Measurements from ENCODE around the gene MAP1LC3B2.

Gene MAP1LC3B2

DNA sequence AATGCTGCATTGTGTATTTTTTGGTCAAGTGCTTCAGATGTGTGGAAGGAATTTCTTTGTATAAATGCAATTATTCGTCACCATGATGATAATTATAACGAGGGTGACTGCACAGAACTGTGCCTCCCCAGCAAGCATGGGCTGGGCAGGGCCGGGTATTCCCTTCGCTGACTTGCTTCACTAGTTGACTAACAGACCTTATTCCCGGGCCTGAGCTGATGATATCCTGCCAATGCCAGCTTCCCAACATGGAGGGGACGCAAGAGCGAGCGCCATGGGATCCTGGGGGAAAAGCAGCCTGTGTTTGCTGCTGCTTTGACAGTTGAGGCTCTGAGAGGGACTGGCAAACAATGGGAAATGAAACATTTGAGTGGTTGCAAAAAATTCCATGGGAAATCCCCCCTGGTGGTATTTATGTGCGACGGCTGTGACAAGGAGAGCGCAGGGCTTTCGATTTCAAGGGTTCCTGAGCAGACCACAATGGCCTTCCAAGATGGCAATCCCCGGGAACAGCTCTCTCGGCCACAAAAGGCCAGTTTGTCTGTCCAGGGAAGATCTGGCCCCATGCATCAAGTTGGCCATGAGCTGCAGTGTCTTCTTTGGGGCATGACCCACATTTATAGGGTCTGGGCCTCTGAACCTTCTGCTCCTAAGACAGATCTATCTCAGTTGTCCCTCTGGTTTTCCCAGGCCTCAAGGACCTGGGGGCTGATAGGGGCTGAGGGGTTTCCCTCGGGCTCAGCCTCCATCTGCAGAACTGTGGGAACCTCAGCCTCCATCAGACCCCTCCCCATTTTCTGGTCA is 21.9 kb upstream of the MAP1LC3B2 start:
- no peak overlapping the region for H3K4me3 ChIP-seq (ENCODE audit: low read depth, low read length)

DNA sequence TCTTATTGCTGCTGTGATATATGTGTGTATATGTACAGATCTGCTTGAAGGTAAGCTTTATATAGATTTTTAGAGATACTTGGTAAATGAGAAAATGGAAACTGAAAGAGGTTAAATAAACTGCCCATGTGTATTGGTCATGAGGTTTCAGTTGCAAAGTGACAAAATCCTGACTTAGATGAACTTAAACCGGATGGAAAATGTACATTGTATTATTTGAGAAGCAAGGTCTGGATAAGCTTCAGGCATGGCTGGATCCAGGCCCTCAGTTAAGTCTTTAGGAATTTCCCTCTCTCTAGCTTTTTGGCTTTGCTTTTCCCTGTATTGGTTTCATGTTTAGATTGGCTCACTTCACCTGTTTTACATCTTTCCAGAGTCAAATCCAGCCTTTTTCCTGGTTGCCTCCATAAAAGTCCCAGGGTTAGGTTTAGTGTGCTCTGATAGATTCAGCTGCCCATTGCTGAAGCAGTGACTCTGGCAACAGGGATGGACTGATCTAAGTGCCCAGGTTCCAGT is 21.0 kb upstream of the MAP1LC3B2 start:
- H3K4me3 ChIP-seq (ENCODE audit: low read depth, low read length), result no peak overlapping the region

DNA sequence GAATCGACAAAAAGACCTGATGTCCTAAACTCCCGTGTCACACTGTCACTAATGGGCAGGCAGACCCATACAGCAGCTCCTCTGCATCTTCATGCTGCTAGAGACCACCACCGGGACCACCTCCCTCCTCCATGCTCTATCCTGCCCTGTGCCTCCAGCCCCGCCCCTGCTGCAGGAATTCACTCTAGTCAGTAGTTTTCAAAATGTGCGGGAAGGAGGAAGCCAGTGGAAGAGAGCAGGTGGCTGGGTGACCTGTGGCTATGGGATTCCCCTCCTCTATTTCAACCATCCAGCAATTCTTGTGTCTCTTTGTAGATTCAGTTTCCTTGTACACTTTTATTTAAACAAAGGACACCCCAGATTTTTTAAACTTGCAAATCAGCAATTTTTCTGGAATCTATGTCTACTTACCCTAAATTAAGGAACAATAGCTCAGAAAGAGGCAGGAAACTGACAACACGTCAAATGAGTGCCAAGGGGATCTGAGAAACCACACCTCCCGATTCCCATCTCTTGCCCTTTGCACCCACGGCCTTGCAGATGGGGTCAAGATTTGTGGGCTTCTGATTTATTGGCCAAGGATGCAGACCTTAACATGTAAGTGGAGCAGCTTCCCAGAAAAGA is 20.4 kb upstream of the MAP1LC3B2 start:
- no peak overlapping the region for H3K4me3 ChIP-seq (ENCODE audit: low read depth, low read length)

DNA sequence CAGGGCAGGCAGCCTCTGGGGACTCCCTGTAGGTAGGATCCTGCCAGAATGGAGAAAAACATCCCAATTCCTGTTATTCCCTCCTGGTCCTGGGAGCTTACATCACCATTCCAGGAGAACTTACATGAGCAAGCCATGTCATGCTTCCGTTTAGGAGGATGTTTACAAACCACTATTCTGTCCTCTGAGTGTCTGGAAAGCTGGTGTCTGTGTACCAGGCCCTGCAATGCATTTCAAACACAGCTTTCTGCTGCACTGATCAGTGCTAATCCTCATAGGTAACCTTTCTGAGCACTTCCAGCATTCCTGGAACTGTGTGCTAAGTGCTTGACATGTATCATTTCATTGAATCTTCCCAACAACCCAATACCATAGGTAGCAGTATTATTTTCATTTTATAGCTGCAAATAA is 19.8 kb upstream of the MAP1LC3B2 start:
- H3K4me3 ChIP-seq (ENCODE audit: low read depth, low read length), result no peak overlapping the region

DNA sequence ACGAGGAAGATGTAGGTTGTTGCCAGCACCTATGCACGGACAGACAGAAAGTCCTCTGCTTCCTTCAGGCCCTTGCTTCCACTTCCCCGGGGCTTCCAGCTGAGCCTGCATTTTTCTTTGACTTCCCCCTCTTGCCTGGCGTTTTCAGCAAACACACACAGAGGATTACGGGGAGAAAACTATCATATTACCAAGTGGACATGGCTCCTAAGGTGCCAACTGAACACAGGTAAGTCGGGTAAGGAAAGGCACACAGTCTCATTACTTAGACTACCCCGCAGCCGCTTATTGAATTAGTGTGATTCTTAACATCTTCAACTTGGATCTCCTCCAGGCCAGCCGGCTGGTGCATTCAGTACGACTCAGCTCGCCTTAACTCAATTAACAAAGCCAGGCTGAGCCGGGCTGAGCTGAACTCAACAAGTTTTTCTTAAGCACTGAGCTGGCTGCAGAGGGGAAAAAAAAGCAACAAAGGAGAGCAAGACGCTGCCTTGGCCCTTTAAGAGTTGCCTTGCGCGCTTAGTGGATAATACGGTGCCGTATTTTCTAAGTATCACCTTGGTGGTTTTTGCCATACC is 19.2 kb upstream of the MAP1LC3B2 start:
- H3K4me3 ChIP-seq (ENCODE audit: low read depth, low read length), result no peak overlapping the region

DNA sequence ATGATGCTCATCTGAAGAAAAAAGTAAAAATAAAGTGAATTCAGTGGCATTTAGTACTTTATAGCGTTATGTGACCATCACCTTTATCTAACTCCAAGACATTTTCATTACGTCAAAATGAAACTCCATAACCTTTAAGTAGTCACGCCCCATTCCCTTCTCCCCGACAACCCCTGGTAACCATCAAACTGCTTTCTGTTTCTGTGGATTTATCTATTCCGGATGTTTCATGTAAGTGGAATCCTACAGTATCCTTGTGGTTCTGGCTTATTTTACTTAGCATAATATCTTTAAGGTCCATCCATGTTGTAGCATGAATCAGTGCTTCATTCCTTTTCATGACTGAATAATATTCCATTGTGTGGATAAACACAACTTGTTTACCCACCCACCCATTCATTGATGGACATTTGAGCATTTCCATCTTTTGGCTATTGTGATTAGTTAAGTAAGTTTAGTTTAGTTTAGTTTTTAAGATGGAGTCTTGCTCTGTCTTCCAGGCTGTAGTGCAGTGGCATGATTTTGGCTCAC is 18.5 kb upstream of the MAP1LC3B2 start:
- H3K4me3 ChIP-seq (ENCODE audit: low read depth, low read length), result no peak overlapping the region

DNA sequence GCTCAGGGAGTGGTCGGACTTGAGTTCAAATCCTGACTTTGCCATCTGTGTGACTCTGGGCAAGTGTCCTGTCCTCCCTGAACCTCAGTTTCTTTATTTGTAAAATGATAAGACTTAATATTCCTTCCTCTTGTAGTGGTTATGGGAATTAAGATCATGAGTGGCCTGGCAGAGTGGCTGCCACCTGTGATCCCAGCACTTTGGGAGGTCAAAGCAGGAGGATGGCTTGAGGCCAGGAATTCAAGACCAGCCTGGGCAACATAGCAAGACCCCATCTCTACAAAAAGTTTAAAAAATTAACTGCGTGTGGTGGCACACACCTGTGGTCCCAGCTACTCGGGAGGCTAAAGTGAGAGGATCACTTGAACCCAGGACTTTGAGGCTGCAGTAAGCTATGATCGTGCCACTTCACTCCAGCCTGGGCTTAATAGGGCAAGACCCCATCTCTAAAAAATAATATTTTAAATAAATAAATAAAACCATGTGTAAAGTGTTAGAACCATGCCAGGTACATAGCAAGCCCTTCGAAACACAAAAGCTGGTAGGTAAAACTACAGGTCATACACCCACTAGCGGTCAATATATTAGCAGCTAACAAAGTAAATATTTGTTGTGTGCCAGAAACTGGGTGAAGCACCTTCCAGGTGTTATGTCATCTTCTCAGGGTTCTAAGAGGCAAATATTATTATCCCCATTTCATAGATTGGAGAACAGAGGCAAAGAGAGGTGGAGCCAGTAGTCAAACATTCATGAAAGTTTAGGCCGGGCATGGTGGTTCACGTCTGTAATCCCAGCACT is 17.4 kb upstream of the MAP1LC3B2 start:
- no peak overlapping the region for H3K4me3 ChIP-seq (ENCODE audit: low read depth, low read length)

DNA sequence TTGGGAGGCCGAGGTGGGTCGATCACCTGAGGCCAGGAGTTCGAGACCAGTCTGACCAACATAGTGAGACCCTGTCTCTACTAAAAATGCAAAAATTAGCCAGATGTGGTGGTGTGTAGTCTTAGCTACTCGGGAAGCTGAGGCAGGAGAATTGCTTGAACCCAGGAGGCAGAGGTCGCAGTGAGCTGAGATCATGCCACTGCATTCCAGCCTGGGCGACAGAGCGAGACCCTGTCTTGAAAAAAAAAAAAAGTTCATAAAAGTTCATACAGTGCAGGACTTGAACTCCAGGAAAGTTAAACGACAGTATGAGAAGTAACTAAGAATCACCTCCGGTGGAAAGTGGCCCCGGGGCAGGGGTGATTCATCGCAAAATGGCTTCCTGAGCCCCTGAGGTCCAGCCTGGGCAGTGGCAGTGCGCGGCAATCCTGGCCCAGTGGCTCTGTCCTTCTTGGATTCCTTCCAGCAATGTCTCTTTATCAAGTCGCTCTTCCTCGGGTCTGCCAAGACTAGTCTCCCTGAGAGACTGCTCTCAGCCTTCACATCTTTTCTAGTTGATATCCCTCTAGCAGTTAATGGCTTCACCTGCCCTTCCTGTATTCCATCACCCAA is 16.7 kb upstream of the MAP1LC3B2 start:
- no peak overlapping the region for H3K4me3 ChIP-seq (ENCODE audit: low read depth, low read length)

DNA sequence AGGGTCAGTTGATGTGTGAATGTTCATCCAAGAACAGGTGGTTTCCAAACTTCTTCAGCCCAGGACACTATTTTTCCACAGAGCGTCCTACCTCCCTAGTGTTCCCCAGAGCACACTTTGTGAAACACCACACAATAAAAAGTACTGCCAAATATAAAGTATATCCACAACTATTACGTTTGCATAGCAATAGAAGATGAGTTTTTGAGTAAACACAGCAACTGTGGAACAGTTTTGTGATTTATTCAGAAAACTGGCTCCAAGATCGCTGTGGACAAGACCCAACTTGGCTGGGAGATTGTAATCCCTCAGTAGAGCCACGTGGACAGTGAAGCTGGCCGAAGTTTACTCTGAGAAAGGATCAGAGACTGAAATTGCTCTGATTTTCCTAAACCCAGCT is 14.5 kb upstream of the MAP1LC3B2 start:
- no peak overlapping the region for H3K4me3 ChIP-seq (ENCODE audit: low read depth, low read length)

DNA sequence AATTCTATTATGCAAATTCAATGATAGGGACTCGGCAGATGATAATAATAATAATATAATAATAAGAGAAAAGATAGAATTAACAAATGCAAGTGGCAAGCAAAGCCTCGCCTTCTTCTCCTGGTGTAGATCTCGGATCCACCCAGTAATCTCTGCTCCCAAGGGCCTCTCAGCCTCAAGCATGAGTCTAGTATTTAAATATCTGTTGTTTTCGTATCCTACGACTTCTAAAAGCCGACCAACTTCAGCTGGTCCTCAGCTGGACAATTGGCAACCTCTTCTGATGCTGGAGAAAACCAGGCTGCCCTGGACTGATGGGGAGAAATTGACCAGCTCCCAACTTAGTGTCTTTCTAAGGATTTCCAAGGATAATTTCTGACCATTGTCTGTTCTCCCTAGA is 14.0 kb upstream of the MAP1LC3B2 start:
- H3K4me3 ChIP-seq (ENCODE audit: low read depth, low read length), result no peak overlapping the region

DNA sequence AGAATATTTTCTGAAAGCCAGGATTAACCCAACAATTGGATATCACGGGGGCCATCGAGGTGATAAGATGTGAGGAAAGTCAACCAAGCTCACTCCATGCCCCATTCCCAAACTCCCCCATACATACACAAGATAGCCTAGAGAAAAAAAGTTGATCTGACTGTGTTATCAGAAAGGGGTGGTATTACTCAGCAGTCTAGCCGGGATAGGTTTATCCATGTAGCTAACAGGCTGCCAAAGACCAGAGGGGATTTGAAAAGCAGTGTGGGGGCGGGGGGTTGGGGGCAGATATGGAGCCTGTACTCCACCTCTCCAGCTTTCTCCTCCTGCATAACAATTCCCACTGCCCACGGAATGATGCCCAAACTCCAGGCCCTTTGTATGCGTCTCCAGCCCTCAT is 13.2 kb upstream of the MAP1LC3B2 start:
- H3K4me3 ChIP-seq (ENCODE audit: low read depth, low read length), result no peak overlapping the region

DNA sequence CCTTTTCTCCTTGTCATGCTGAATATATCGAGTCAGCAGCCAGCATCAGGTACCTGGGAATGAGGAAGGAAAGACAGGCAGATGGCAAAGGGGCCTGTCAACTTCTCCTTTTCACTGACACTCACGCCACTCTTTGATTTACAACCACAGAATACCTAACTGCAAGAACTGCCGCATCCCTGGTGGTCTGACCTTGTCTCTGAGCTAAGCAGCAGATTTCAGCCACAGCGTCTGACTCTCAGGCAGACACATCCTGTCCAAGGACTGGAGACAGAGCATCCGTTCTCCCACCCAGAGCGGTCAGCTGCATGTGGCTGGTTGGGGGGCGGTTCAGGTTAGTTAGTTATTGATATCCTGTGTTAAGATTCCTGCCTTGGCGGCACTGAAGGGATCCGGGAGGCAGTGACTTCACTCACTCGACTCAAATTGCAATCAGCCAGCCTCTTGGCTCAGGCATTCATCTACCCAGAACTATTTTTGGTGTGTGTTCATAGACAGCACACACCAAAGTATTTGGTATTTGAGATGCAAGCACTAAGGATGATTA is 11.2 kb upstream of the MAP1LC3B2 start:
- no peak overlapping the region for H3K4me3 ChIP-seq (ENCODE audit: low read depth, low read length)

DNA sequence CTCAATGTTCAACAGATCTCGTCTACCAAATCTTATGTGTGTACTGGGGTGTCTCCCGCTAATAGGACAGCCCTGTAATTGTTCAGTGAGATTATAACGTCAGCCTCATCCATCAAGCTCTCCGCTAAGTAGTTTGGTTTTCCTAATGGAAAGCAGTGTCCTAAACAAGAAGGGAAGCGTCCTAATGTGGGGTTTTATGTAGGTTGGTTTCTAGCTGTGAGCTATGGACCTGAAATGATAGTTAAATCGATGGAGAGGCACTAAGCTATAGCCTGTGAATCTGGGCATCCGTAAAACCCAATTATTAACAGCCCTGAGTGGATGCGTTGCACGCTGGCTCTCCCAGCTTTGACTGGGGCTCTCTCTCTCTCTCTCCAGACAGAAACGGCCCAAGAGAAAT is 9.2 kb upstream of the MAP1LC3B2 start:
- H3K4me3 ChIP-seq (ENCODE audit: low read depth, low read length), result no peak overlapping the region

DNA sequence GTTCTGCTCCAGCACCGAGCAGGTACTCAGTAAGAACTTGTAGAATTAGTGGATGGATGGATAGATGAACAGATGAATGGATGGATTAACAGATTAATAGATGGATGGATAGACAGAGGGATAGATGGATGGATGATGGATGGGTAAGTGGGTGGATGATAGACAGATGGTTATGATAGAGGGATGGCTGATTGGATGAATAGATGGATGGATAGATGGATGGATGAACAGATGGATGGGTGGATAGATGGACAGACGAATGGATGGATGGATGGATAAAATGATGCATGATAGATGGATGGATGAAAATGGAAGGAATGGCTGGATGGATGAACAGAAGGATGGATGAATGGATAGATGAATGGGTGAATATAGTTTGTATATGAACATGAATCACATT is 8.0 kb upstream of the MAP1LC3B2 start:
- no peak overlapping the region for H3K4me3 ChIP-seq (ENCODE audit: low read depth, low read length)

DNA sequence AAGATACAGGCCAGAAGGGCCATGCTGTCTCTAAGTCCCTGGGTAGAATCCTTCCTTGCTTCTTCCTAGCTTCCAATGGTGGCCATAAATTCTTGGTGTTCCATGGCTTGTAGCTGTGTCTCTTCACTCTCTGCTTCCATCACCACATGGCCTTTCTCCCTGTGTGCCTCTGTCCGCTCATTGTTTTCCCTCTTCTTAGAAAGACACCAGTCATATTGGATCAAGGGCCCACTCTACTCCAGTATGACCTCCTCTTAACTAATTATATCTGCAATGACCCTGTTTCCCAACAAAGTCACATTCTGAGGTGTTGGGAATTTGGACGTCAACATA is 7.6 kb upstream of the MAP1LC3B2 start:
- H3K4me3 ChIP-seq (ENCODE audit: low read depth, low read length), result no peak overlapping the region

DNA sequence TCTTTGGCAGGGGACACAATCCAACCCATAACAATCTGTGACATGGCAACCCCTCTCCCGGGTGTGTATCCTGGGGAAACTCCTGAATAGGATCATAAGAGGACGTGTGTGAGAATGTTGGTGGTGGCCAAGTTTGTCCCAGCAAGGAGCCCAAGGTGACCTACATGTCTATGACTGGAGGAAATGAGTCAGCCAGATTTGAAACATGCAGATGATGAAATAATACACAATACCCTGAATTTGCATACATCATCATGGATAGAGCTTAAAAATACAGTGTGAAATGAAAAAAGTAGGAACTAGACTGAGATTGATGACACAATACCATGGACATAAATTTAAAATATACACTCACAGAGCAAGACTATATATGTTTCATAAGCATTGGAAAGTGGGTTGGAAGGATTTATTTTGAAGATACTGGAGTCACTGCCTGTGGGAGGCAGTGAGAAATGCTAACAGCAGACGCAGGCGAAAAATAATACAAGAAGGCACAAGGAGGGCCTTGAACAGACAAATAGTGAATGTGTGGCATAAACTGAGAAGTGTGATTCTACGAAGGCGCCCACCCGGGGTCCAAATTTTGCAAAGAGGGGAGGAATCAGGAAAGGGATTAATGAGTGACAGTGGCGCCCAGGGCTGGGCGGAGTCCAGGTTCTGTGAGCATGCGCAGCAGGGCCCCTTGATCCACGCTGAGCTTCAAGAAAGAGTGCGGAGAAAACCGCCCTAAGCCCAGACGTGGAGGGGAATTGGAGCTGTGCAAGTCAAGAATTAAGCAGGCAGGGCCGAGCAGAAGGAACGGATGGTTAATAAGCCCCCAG is 7.0 kb upstream of the MAP1LC3B2 start:
- H3K4me3 ChIP-seq (ENCODE audit: low read depth, low read length), result no peak overlapping the region

DNA sequence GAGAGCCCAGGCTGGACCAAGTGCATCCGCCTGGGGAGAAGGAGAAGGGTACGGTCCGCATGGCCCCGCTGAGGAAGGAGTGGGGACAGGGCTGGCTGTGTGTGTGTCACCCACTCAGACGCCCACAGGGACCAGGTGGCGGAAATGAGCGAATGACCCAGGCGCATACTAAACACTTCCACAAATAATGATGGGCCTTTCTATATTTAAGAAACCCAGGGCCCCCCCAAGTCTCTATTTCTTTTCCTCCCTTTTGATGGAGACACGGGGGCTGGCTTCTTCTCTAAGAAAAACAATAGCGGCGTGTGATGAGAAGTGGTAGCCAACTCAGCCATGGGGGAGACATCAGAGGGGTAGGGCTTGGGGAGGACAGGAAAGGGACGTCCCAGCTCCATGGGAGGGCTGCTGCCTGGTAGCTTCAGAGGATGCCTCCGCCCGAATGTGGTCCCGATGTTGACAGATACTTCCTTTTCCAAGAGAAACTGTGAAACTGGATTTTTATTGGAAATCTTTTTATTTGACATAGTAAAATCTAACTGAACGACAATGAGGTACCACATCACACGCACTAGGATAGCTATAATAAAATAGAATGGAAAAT is 6.3 kb upstream of the MAP1LC3B2 start:
- H3K4me3 ChIP-seq (ENCODE audit: low read depth, low read length), result no peak overlapping the region

DNA sequence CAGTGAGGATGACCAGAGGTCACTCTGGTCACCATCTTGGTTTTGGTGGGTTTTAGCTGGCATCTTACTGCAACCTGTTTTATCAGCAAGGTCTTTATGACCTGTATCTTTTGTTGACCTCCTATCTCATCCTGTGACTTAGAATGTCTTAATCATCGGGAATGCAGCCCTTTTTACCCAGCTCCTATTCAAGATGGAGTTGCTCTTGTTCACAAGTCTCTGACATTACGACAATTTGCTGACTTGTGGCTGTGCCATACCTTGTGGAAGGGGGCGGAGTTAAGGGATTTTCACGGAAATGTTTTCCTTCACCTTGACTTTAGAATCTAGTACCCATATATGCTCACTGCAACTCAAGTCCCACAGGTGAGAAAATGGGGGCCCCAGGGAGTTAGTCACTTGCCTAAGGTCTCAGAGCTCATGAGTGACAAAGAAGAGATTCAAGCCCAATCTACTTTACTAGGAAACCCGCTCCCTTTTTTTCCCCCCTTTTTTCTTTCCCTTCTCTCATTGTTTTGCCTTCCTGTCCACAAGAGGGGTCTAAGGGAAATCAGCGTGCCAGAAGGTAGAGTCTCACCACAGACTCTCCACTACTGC is 2.7 kb upstream of the MAP1LC3B2 start:
- H3K4me3 ChIP-seq (ENCODE audit: low read depth, low read length), result no peak overlapping the region
